Aorta (tissue), 5 donors: Measurements from ENCODE around the gene GLUL. TPM values are rescaled to one million over a fixed set of nuclear protein-coding genes. Genes with fewer than 3 reads are reported as not detected.

Experiments used
- ATAC-seq: fragments of 200-7000 bp; cut with Tn5 transposase; one replicate; pipeline ENCODE4 v1.9.1; 2022; ENCODE audit warnings: moderate library complexity; ENCODE audit not compliant: low FRiP score
- DNase-seq, 2 donors: peaks; one replicate each; pipeline ENCODE4 v3.0.0-alpha.2; 2020
- H3K27ac ChIP-seq, 2 donors: one replicate each; pipeline ENCODE4 v1.5.1; 2013; ENCODE audit warnings: low read length in 2 of 2, mild to moderate bottlenecking in 2 of 2, moderate library complexity in 2 of 2, control low read depth in 1 of 2, inconsistent platforms in 1 of 2, low read depth in 1 of 2
- H3K27me3 ChIP-seq, 2 donors: one replicate each; pipeline ENCODE4 v1.6.1; 2013; ENCODE audit warnings: control low read depth in 1 of 2, low read length in 1 of 2, mild to moderate bottlenecking in 1 of 2, moderate library complexity in 1 of 2; ENCODE audit not compliant: insufficient read depth in 2 of 2, control insufficient read depth in 1 of 2
- H3K36me3 ChIP-seq, 2 donors: one replicate each; pipeline ENCODE4 v1.6.1; 2013; ENCODE audit warnings: control low read depth in 1 of 2, low read length in 1 of 2, mild to moderate bottlenecking in 1 of 2; ENCODE audit not compliant: insufficient read depth in 2 of 2, control insufficient read depth in 1 of 2
- H3K4me1 ChIP-seq, 2 donors: one replicate each; pipeline ENCODE4 v1.6.1; 2013; ENCODE audit warnings: low read length in 2 of 2, control low read depth in 1 of 2, mild to moderate bottlenecking in 1 of 2, moderate library complexity in 1 of 2; ENCODE audit not compliant: insufficient read depth in 2 of 2, control insufficient read depth in 1 of 2
- H3K4me3 ChIP-seq, 2 donors: one replicate each; pipeline ENCODE4 v1.5.1; 2013; ENCODE audit warnings: low read length in 2 of 2, control low read depth in 1 of 2, mild to moderate bottlenecking in 1 of 2
- H3K9me3 ChIP-seq: one replicate; pipeline ENCODE4 v1.6.1; 2013; ENCODE audit warnings: mild to moderate bottlenecking, low read length; ENCODE audit not compliant: control insufficient read depth
- WGBS, 2 donors: extraction: QIAGEN DNeasy Blood & Tissue Kit; methylation state at CpG; one replicate each; pipeline ENCODE4 v1.1.7; 2013; 5-methylcytosine and 5-hydroxymethylcytosine counted together
- intact Hi-C, 2 donors: fragments of 100-400 bp; cut with DNase I; formaldehyde crosslinking; loops; one replicate each; pipeline versions ENCODE4 v1.14.2 to v1.15.0; 2022
- polyA plus RNA-seq, 2 donors: library from polyadenylated mRNA; stranded (reverse); fragments of 200-250 nt; gene quantifications; one replicate each; pipeline ENCODE4 v1.2.3, GENCODE V29; 2013
- total RNA-seq, 2 donors: library from RNA; stranded (reverse); fragmentation: NEBNext Ultra II Directional; extraction: Animal tissue kit (Norgen Biotek cat#: 25700); gene quantifications; one replicate each; pipeline ENCODE4 v1.2.1, GENCODE V29; 2021
- donor health status: healthy with polysubstance abuse.
- donor health status: Bipolar disorder and iron deficiency.
- donor health status: DM: no; HTN: no; CAD: no.
- donor health status: DM: no; HTN: no; CAD: no.
- donor health status: DM: yes; HTN: yes; CAD: no.

Gene GLUL
- total and polyA plus RNA-seq, 4 donors = 144 to 549 (median 322) TPM

GRCh38 chr1:182367926-182368325 lies 23.7 kb downstream of the GLUL start:
- H3K27me3 ChIP-seq = no peaks in the 10 kb centered on the region
- no peaks in the 10 kb centered on the region for H3K9me3 ChIP-seq
- DNase-seq = no peak
- intact Hi-C loops = no loop called here
- H3K27ac ChIP-seq = no peak overlapping the region
- peaks cover 3 to 4% of the 10 kb centered on the region in 2 donors for H3K4me1 ChIP-seq
- no peaks in the 10 kb centered on the region for H3K36me3 ChIP-seq
- H3K4me3 ChIP-seq = no peak overlapping the region
- 6 to 7% methylated on average over 2 of the region's 2 CpGs for WGBS, 2 donors
- ATAC-seq = peak; percentile 61

GRCh38 chr1:182366596-182366995 lies 25.0 kb downstream of the GLUL start:
- H3K9me3 ChIP-seq = no peaks in the 10 kb centered on the region
- intact Hi-C loops = no loop called here
- H3K4me1 ChIP-seq = peaks cover 3 to 4% of the 10 kb centered on the region in 2 donors
- no peaks in the 10 kb centered on the region for H3K36me3 ChIP-seq
- ATAC-seq (no peak), DNase-seq (no peak)
- H3K27me3 ChIP-seq = no peaks in the 10 kb centered on the region
- H3K27ac ChIP-seq = no peak overlapping the region
- no peak overlapping the region for H3K4me3 ChIP-seq
- WGBS, 2 donors = 92 to 96% methylated on average over 2 of the region's 2 CpGs

- Histone ChIP-seq H3K27ac (no peak overlapping the region), H3K4me1 (no peaks in the 10 kb centered on the region), H3K4me3 (no peak overlapping the region), H3K36me3 (no peaks in the 10 kb centered on the region), H3K27me3 (no peaks in the 10 kb centered on the region), H3K9me3 (no peaks in the 10 kb centered on the region)
- intact Hi-C loops = no loop called here
- no peak for DNase-seq
- no peak for ATAC-seq
- WGBS, 2 donors = 50 to 61% methylated on average over 7 of the region's 7 CpGs
These were observed 31.9 kb downstream of the GLUL start for GRCh38 chr1:182359645-182360044.

GRCh38 chr1:182357913-182358312 lies 33.7 kb downstream of the GLUL start:
- no peak for ATAC-seq
- no peaks in the 10 kb centered on the region for H3K36me3 ChIP-seq
- no peaks in the 10 kb centered on the region for H3K9me3 ChIP-seq
- no peaks in the 10 kb centered on the region for H3K27me3 ChIP-seq
- no peak for DNase-seq
- no peak overlapping the region for H3K27ac ChIP-seq
- no peak overlapping the region for H3K4me3 ChIP-seq
- 63 to 73% methylated on average over 4 of the region's 4 CpGs for WGBS, 2 donors
- intact Hi-C loops = no loop called here
- H3K4me1 ChIP-seq = no peaks in the 10 kb centered on the region

- H3K27me3 ChIP-seq = no peaks in the 10 kb centered on the region
- no peak overlapping the region for H3K4me3 ChIP-seq
- no peak for ATAC-seq
- no peaks in the 10 kb centered on the region for H3K9me3 ChIP-seq
- 70 to 81% methylated on average over 2 of the region's 2 CpGs for WGBS, 2 donors
- H3K36me3 ChIP-seq = no peaks in the 10 kb centered on the region
- H3K4me1 ChIP-seq = no peaks in the 10 kb centered on the region
- DNase-seq = no peak
- intact Hi-C loops = no loop called here
- no peak overlapping the region for H3K27ac ChIP-seq
These were observed 34.4 kb downstream of the GLUL start for GRCh38 chr1:182357171-182357570.

GRCh38 chr1:182355723-182356098 lies 35.9 kb downstream of the GLUL start:
- 61 to 85% methylated on average over 2 of the region's 2 CpGs for WGBS, 2 donors
- no peak for DNase-seq
- H3K9me3 ChIP-seq = no peaks in the 10 kb centered on the region
- H3K4me1 ChIP-seq = no peaks in the 10 kb centered on the region
- no peak overlapping the region for H3K27ac ChIP-seq
- intact Hi-C loops = no loop called here
- H3K36me3 ChIP-seq = no peaks in the 10 kb centered on the region
- H3K4me3 ChIP-seq = no peak overlapping the region
- no peaks in the 10 kb centered on the region for H3K27me3 ChIP-seq
- ATAC-seq = no peak

- no peaks in the 10 kb centered on the region for H3K9me3 ChIP-seq
- H3K36me3 ChIP-seq = no peaks in the 10 kb centered on the region
- intact Hi-C loops = no loop called here
- DNase-seq = no peak
- 73 to 74% methylated on average over 1 of the region's 1 CpG for WGBS, 2 donors
- H3K27me3 ChIP-seq = no peaks in the 10 kb centered on the region
- no peak overlapping the region for H3K4me3 ChIP-seq
- H3K27ac ChIP-seq = no peak overlapping the region
- ATAC-seq = no peak
- H3K4me1 ChIP-seq = peaks cover 2 to 4% of the 10 kb centered on the region in 2 donors
These were observed 39.7 kb downstream of the GLUL start for GRCh38 chr1:182351790-182352364.

- Histone ChIP-seq H3K4me3 (no peak overlapping the region), H3K36me3 (no peaks in the 10 kb centered on the region), H3K27ac (no peak overlapping the region), H3K9me3 (no peaks in the 10 kb centered on the region), H3K27me3 (no peaks in the 10 kb centered on the region), H3K4me1 (peaks cover 2 to 4% of the 10 kb centered on the region in 2 donors)
- intact Hi-C loops = no loop called here
- WGBS, 2 donors = 90 to 94% methylated on average over 2 of the region's 2 CpGs
- peak; percentile 51 for ATAC-seq
- no peak for DNase-seq
These were observed 40.8 kb downstream of the GLUL start for GRCh38 chr1:182350839-182351238.

- WGBS, 2 donors = 35 to 36% methylated on average over 6 of the region's 6 CpGs
- H3K4me1 ChIP-seq = peaks cover 2 to 4% of the 10 kb centered on the region in 2 donors
- no peaks in the 10 kb centered on the region for H3K9me3 ChIP-seq
- H3K4me3 ChIP-seq = no peak overlapping the region
- ATAC-seq (peak; percentile 85), DNase-seq (peak; percentile 82 to 86)
- intact Hi-C loops = loop anchor here in 1 of 2 donors (2.0 kb wide), 1 partner anchor 42 kb away; the partner anchor contains the start of gene GLUL
- peak overlapping the region in 1 of 2 donors; percentile 49 for H3K27ac ChIP-seq
- no peaks in the 10 kb centered on the region for H3K36me3 ChIP-seq
- no peaks in the 10 kb centered on the region for H3K27me3 ChIP-seq
These were observed 42.4 kb downstream of the GLUL start for GRCh38 chr1:182348961-182349747.
